ENCODE results near the gene GPR32.
"Not testable (repeated sequence)": the region's sequence is repeated elsewhere in the genome, so short reads cannot be mapped to it uniquely, and the experiment has no call there.

GPR32 gene

GRCh38 chr19:50750010-50750409, 20.3 kb upstream of the GPR32 start:
- DNase-seq: no peak

DNA sequence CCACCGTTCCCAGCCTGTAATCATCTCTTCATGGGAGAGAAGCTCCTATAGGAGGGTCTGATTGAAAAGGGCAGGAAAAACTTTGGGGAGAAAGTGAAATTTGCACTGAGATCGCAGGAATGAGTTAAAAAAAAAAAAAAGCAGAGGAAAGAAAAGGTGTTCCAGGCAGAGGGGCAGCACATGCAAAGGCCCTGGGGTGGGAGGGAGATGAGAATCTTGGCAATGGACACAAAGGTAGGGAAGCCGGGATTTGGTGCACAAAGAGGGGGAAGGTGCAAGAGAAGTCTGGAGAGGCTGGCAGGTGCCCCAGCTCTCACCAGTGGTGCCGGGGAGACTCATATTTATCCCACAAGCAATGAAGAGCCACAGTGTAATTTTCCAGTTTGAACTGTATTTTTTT, 16.4 kb upstream of the GPR32 start:
- DNase-seq: no peak

DNA sequence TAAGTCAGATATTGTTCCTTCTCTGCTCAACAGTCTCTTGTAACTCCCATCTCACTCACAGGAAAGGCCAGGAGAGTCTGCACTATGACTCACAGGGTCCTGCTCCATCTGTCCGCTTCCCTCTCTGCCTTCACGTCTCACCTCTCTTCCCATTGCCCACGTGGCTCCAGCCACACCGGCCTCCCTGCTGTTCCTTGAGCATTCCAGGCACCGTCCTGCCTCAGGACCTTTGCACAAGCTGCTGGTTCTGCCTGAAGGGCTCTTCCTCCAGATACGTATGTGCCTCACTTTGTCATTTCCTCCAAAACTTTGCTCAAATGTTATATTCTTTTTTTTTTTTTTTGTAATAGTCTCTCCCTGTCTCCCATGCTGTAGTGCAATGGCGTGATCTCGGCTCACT, 14.0 kb upstream of the GPR32 start:
- DNase-seq: not testable (repeated sequence)

DNA sequence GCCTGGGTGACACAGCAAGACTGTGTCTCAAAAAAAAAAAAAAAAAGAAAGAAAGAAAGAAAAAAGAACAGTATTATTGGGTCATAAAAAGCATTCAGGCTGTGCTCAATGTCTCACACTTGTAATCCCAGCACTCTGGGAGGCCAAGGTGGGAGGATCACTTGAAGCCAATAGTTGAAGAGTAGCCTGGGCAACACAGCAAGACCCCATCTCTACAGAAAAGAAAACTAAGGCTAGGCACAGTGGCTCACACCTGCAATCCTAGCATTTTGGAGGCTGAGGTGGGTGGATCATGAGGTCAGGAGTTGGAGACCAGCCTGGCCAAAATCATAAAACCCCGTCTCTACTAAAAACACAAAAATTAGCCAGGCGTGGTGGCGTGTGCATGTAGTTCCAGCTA, 12.6 kb upstream of the GPR32 start:
- DNase-seq: not testable (repeated sequence)

DNA sequence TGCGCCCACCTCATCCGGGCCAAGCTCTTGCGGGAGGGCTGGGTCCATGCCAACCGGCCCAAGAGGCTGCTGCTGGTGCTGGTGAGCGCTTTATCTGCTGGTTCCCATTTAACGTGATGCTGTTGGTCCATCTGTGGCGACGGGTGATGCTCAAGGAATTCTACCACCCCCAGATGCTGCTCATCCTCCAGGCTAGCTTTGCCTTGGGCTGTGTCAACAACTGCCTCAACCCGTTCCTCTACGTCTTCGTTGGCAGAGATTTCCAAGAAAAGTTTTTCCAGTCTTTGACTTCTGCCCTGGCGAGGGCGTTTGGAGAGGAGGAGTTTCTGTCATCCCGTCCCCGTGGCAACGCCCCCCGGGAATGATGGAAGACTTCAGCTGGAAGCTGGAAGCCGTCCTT, 11.2 kb upstream of the GPR32 start:
- DNase-seq: not testable (repeated sequence)

DNA sequence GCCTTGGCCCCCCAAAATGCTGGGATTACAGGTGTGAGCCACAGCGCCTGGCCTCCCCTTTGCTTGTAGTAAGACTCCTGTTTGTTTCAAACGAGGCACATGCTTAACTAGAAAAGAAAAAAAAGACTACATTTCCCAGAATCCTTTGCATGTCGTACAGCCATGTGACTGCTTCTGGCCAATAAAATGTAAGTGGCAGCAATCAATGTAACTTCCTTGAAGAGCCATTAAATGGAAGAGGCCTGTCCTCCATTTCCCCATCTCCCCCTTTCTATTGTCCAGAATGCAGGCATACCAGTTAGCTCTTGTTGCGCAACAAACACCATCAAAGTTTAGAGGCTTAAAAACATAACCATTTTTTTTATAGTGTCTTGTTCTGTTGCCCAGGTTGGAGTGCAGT, 10.4 kb upstream of the GPR32 start:
- no peak for DNase-seq

GRCh38 chr19:50761501-50761900, 8.8 kb upstream of the GPR32 start:
- not testable (repeated sequence) for DNase-seq

GRCh38 chr19:50763521-50763920, 6.7 kb upstream of the GPR32 start:
- not testable (repeated sequence) for DNase-seq

DNA sequence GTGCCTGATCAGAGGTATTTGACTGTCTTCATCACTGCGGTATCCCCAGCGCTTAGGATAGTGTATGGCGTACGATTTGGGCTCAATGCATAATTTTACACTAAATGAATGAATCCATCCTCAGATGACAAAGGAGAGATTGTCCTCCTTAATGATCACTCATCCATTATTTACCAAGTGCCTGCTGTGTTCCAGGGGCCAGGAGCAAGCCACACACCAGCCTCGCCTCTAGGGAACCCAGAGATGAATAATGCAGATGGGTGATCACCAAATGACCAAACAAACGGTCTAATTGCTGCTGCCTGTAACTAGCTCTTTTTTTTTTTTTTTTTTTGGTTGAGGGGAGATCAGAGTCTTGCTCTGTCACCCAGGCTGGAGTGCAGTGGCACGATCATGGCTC, 5.9 kb upstream of the GPR32 start:
- DNase-seq: no peak

GRCh38 chr19:50766746-50767145, 3.5 kb upstream of the GPR32 start:
- not testable (repeated sequence) for DNase-seq

GRCh38 chr19:50767263-50767662, 3.0 kb upstream of the GPR32 start:
- not testable (repeated sequence) for DNase-seq

DNA sequence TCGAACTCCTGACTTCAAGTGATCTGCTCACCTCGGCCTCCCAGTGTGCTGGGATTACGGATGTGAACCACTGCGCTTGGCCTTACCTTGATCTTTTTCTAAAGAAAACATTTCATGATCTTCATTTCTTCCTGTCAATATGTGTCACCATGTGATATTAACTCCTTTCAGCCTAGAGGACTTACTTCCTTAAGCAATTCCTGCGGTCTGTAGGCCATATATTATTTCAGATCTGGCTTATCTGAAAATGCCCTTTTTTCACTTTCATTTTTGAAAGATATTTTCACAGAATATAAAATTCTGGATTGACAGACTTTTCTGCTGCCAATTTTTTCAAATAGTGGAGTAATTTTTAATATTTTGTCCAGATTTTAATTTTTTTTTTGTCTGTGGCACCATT, 2.0 kb upstream of the GPR32 start:
- no peak for DNase-seq

DNA sequence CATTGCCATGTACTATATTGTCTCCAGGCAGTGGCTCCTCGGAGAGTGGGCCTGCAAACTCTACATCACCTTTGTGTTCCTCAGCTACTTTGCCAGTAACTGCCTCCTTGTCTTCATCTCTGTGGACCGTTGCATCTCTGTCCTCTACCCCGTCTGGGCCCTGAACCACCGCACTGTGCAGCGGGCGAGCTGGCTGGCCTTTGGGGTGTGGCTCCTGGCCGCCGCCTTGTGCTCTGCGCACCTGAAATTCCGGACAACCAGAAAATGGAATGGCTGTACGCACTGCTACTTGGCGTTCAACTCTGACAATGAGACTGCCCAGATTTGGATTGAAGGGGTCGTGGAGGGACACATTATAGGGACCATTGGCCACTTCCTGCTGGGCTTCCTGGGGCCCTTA, 624 bp downstream of the GPR32 start:
- DNase-seq: no peak

- DNase-seq: no peak
These were observed 2.2 kb downstream of the GPR32 start for GRCh38 chr19:50772476-50772875.

DNA sequence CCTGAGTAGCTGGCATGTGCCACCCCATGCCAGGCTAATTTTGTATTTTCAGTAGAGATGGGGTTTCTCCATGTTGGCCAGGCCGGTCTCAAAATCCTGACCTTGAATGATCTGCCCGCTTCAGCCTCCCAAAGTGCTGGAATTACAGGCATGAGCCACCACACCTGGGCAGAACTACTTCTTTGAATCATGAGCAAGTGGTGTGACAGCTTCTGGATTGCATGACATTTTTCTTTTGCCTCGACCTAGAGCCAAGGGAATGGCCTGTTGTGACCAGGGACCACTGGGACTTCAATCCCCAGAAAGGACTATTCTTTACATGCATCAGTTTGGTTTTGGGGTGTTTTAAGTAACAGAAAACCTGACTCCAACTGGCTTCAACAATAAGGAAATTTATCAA, 2.6 kb downstream of the GPR32 start:
- DNase-seq: not testable (repeated sequence)

- DNase-seq: not testable (repeated sequence)
These were observed 3.2 kb downstream of the GPR32 start for GRCh38 chr19:50773454-50773853.

DNA sequence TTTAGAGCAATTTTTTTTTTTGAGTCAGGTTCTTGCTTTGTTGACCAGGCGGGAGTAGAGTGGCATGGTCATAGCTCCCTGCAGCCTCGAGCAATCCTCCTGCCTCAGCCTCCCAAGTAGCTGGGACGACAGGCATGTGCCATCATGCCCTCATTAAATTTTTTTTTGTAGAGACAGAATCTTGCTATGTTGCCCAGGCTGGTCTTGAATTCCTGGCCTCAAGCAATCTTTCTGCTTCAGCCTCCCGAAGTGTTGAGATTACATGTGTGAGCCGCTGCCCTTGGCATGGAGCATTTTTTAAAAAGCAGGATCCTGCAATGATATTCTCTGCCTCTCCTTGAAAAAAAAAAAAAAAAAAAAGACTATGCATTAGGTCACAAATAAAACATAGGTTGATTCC, 5.9 kb downstream of the GPR32 start:
- DNase-seq: no peak

DNA sequence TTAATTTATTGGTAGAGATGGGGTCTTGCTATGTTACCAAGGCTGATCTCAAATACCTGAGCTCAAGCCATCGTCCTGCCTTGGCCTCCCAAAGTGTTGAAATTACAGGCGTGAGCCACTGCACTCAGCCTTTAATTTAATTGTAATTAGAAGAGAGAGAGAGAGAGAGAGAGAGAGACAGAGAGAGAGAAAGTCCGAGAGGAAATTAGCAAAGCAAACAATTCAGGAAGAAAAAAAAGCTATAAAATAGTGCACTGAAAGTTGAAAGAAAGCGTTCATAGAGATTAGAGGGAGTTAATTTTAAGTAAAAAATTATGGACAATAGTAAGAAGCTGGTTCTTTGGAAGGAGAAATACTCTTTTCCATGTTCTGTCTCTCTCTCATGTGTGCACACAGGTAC, 7.0 kb downstream of the GPR32 start:
- no peak for DNase-seq

DNA sequence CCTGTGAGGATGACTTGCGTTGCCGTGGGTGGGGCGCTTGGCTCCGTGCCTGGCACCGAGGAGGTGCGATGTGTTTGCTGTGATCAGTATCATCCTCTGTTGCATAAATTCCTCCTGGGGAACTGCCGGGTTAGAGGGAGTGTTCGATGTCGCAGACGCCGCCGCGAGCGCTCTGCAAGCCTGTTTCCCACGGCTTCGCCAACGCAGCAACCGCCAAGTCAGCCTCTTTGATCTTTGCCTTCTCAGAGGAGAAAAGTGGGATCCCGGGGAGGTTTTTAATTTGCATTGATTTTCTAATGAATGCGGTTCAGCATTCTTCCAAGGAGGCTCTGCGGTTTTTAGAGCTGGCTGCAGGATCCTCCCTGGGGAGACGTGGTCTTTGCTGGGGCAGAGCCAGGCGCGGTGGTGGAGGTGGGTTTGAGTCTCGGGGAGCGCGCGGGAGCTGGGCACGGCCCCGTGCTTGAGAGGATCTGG, 7.6 kb downstream of the GPR32 start:
- DNase-seq: peak; percentile 58

DNA sequence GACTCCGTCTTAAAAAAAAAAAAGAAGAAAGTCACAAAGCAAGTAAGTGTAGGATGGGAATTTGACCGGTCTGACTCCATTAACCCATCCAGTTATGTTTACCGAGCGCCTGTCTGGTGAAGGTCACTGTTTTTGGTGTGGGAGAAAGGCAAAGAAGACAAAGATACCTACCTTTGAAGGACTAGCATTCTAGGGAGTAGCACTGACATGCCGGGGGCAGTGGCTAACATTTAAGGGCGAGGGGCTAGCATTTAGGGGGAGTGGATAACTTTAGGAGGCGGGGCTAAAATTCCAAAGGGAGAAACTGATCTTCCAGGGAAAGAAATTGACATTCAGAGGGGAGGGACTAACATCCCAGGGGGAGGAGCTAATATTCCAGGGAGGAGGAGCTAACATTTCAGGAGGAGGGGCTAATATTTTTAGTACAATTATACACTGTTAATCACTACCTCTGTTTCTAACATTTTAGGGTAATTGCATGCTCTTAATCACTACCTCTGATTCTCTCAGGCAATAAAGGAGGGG, 8.7 kb downstream of the GPR32 start:
- DNase-seq: no peak

- DNase-seq: no peak
These were observed 9.5 kb downstream of the GPR32 start for GRCh38 chr19:50779504-50780457.

DNA sequence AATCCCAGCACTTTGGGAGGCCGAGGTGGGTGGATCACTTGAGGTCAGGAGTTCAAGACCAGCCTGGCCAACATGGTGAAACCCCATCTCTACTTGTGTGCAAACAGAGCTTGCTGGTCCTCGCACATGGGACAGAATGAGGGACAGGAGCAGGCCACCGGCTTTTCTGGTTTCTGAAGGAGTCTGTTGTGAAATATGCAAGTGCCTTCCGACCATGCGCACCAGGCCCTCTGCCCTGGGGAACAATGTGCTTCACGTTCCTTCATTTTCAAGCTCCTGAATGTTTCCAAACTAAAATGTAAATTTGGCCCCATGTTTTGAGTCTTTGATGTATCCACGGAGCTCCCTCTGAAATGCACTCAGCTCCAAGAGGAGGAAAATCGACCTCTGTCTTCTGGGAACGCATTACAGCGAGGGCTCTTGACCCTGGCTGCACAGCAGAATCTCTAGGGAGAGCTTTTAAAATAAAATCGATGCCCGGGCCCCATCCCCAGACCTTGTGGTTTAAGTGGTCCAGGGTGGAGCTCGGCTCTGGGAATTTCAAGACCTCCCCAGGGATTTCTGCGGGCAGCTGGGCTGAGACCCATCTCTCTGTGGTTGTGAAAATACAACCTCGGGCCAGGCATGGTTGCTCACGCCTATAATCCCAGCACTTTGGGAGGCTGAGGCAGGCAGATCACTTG, 10.6 kb downstream of the GPR32 start:
- DNase-seq: no peak

DNA sequence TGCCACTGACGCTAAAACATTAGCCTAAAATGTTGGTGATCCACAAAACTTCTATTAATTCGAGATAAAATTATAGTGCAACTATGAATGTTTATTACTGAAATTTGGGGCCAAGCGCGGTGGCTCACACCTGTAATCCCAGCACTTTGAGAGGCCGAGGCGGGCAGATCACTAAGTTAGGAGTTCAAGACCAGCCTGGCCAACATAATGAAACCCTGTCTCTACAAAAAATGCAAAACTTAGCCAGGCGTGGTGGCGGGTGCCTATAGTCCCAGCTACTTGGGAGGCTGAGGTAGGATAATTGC, 13.5 kb downstream of the GPR32 start:
- not testable (repeated sequence) for DNase-seq

DNA sequence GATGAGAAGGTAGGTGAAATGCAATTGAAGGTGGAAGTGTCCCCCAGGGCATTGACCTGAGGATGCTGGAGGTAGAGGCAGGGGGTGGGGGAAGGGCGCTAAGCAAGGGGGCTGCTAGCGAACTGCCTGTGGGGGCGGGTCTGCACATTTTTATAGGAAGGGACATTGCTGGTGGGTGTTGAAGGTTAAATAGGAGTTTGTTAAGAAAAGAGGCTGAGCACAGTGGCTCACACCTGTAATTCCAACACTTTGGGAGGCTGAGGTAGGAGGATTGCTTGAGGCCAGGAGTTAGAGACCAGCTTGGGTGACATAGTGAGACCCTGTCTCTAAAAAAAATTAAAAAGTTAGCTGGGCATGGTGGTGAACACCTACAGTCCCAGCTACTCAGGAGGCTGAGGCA, 14.4 kb downstream of the GPR32 start:
- no peak for DNase-seq
